Measurements from ENCODE around the gene USP46.
A peak's percentile ranks its signal among the peaks of the same experiment; 100 is the strongest.

Gene USP46

GRCh38 chr4:52576961-52577623 lies 82.0 kb downstream of the USP46 start:
- peaks cover 12% of the 10 kb centered on the region for H3K4me1 ChIP-seq (ENCODE audit: control insufficient read depth, insufficient read depth, low read length, unreplicated experiment)

GRCh38 chr4:52576326-52576725 lies 82.8 kb downstream of the USP46 start:
- Histone ChIP-seq H3K27ac (ENCODE audit: low read depth, low read length) (no peak overlapping the region), H3K4me1 (ENCODE audit: control insufficient read depth, insufficient read depth, low read length, unreplicated experiment) (peaks cover 12% of the 10 kb centered on the region), H3K4me3 (ENCODE audit: low read depth, low read length) (no peak overlapping the region), H3K79me2 (ENCODE audit: control insufficient read depth, insufficient read depth, low read length, unreplicated experiment) (no peaks in the 10 kb centered on the region), H3K27me3 (ENCODE audit: insufficient read depth, low read length) (no peaks in the 10 kb centered on the region), H3K36me3 (ENCODE audit: insufficient read depth, low read length) (no peaks in the 10 kb centered on the region), H2AFZ (ENCODE audit: low read length, unreplicated experiment) (no peak overlapping the region)

More at GRCh38 chr4:52576961-52577623, 82.0 kb downstream of the USP46 start:
- H3K4me3 ChIP-seq (ENCODE audit: low read depth, low read length): no peak overlapping the region
- no peaks in the 10 kb centered on the region for H3K79me2 ChIP-seq (ENCODE audit: control insufficient read depth, insufficient read depth, low read length, unreplicated experiment)
- no peaks in the 10 kb centered on the region for H3K36me3 ChIP-seq (ENCODE audit: insufficient read depth, low read length)
- H2AFZ ChIP-seq (ENCODE audit: low read length, unreplicated experiment): no peak overlapping the region
- H3K27ac ChIP-seq (ENCODE audit: low read depth, low read length): no peak overlapping the region
- H3K27me3 ChIP-seq (ENCODE audit: insufficient read depth, low read length): no peaks in the 10 kb centered on the region

- no peak overlapping the region for H3K27ac ChIP-seq (ENCODE audit: low read depth, low read length)
- H3K36me3 ChIP-seq (ENCODE audit: insufficient read depth, low read length): no peaks in the 10 kb centered on the region
- H3K4me1 ChIP-seq (ENCODE audit: control insufficient read depth, insufficient read depth, low read length, unreplicated experiment): peaks cover 12% of the 10 kb centered on the region
- no peaks in the 10 kb centered on the region for H3K79me2 ChIP-seq (ENCODE audit: control insufficient read depth, insufficient read depth, low read length, unreplicated experiment)
- H3K27me3 ChIP-seq (ENCODE audit: insufficient read depth, low read length): no peaks in the 10 kb centered on the region
- no peak overlapping the region for H2AFZ ChIP-seq (ENCODE audit: low read length, unreplicated experiment)
- no peak overlapping the region for H3K4me3 ChIP-seq (ENCODE audit: low read depth, low read length)
Measured at GRCh38 chr4:52575406-52575805, 83.7 kb downstream of the USP46 start.

GRCh38 chr4:52574036-52574435 lies 85.1 kb downstream of the USP46 start:
- no peaks in the 10 kb centered on the region for H3K36me3 ChIP-seq (ENCODE audit: insufficient read depth, low read length)
- H3K4me3 ChIP-seq (ENCODE audit: low read depth, low read length): no peak overlapping the region

GRCh38 chr4:52573551-52573950 lies 85.5 kb downstream of the USP46 start:
- H3K27ac ChIP-seq (ENCODE audit: low read depth, low read length): no peak overlapping the region
- no peaks in the 10 kb centered on the region for H3K79me2 ChIP-seq (ENCODE audit: control insufficient read depth, insufficient read depth, low read length, unreplicated experiment)
- H2AFZ ChIP-seq (ENCODE audit: low read length, unreplicated experiment): no peak overlapping the region
- no peak overlapping the region for H3K4me3 ChIP-seq (ENCODE audit: low read depth, low read length)
- peaks cover 12% of the 10 kb centered on the region for H3K4me1 ChIP-seq (ENCODE audit: control insufficient read depth, insufficient read depth, low read length, unreplicated experiment)
- no peaks in the 10 kb centered on the region for H3K36me3 ChIP-seq (ENCODE audit: insufficient read depth, low read length)
- H3K27me3 ChIP-seq (ENCODE audit: insufficient read depth, low read length): no peaks in the 10 kb centered on the region

More at GRCh38 chr4:52574036-52574435, 85.1 kb downstream of the USP46 start:
- Histone ChIP-seq H2AFZ (ENCODE audit: low read length, unreplicated experiment) (no peak overlapping the region), H3K27ac (ENCODE audit: low read depth, low read length) (no peak overlapping the region), H3K27me3 (ENCODE audit: insufficient read depth, low read length) (no peaks in the 10 kb centered on the region), H3K79me2 (ENCODE audit: control insufficient read depth, insufficient read depth, low read length, unreplicated experiment) (no peaks in the 10 kb centered on the region), H3K4me1 (ENCODE audit: control insufficient read depth, insufficient read depth, low read length, unreplicated experiment) (peaks cover 12% of the 10 kb centered on the region)

- no peak overlapping the region for H2AFZ ChIP-seq (ENCODE audit: low read length, unreplicated experiment)
- no peaks in the 10 kb centered on the region for H3K27me3 ChIP-seq (ENCODE audit: insufficient read depth, low read length)
- no peak overlapping the region for H3K27ac ChIP-seq (ENCODE audit: low read depth, low read length)
- no peaks in the 10 kb centered on the region for H3K36me3 ChIP-seq (ENCODE audit: insufficient read depth, low read length)
- no peaks in the 10 kb centered on the region for H3K79me2 ChIP-seq (ENCODE audit: control insufficient read depth, insufficient read depth, low read length, unreplicated experiment)
- peaks cover 12% of the 10 kb centered on the region for H3K4me1 ChIP-seq (ENCODE audit: control insufficient read depth, insufficient read depth, low read length, unreplicated experiment)
- H3K4me3 ChIP-seq (ENCODE audit: low read depth, low read length): no peak overlapping the region
Measured at GRCh38 chr4:52572936-52573485, 86.1 kb downstream of the USP46 start.

GRCh38 chr4:52568351-52568750 lies 90.8 kb downstream of the USP46 start:
- Histone ChIP-seq H3K79me2 (ENCODE audit: control insufficient read depth, insufficient read depth, low read length, unreplicated experiment) (no peaks in the 10 kb centered on the region), H2AFZ (ENCODE audit: low read length, unreplicated experiment) (no peak overlapping the region), H3K4me1 (ENCODE audit: control insufficient read depth, insufficient read depth, low read length, unreplicated experiment) (peaks cover 25% of the 10 kb centered on the region), H3K27me3 (ENCODE audit: insufficient read depth, low read length) (no peaks in the 10 kb centered on the region), H3K36me3 (ENCODE audit: insufficient read depth, low read length) (no peaks in the 10 kb centered on the region), H3K4me3 (ENCODE audit: low read depth, low read length) (no peak overlapping the region), H3K27ac (ENCODE audit: low read depth, low read length) (no peak overlapping the region)

- H3K36me3 ChIP-seq (ENCODE audit: insufficient read depth, low read length): no peaks in the 10 kb centered on the region
- no peaks in the 10 kb centered on the region for H3K27me3 ChIP-seq (ENCODE audit: insufficient read depth, low read length)
- H3K27ac ChIP-seq (ENCODE audit: low read depth, low read length): peak overlapping the region; percentile 34
- no peaks in the 10 kb centered on the region for H3K79me2 ChIP-seq (ENCODE audit: control insufficient read depth, insufficient read depth, low read length, unreplicated experiment)
- H3K4me1 ChIP-seq (ENCODE audit: control insufficient read depth, insufficient read depth, low read length, unreplicated experiment): peaks cover 18% of the 10 kb centered on the region
- no peak overlapping the region for H2AFZ ChIP-seq (ENCODE audit: low read length, unreplicated experiment)
- no peak overlapping the region for H3K4me3 ChIP-seq (ENCODE audit: low read depth, low read length)
Measured at GRCh38 chr4:52566136-52567031, 92.7 kb downstream of the USP46 start.

- Histone ChIP-seq H3K4me3 (ENCODE audit: low read depth, low read length) (no peak overlapping the region), H3K27me3 (ENCODE audit: insufficient read depth, low read length) (peaks cover 2% of the 10 kb centered on the region; the same call in 1 of the 2 replicates), H3K79me2 (ENCODE audit: control insufficient read depth, insufficient read depth, low read length, unreplicated experiment) (no peaks in the 10 kb centered on the region), H3K27ac (ENCODE audit: low read depth, low read length) (no peak overlapping the region), H2AFZ (ENCODE audit: low read length, unreplicated experiment) (no peak overlapping the region), H3K4me1 (ENCODE audit: control insufficient read depth, insufficient read depth, low read length, unreplicated experiment) (peaks cover 4% of the 10 kb centered on the region), H3K36me3 (ENCODE audit: insufficient read depth, low read length) (no peaks in the 10 kb centered on the region)
Measured at GRCh38 chr4:52560844-52561280, 98.2 kb downstream of the USP46 start.

- Histone ChIP-seq H3K79me2 (ENCODE audit: control insufficient read depth, insufficient read depth, low read length, unreplicated experiment) (no peaks in the 10 kb centered on the region), H3K27me3 (ENCODE audit: insufficient read depth, low read length) (peaks cover 2% of the 10 kb centered on the region; the same call in 1 of the 2 replicates), H3K27ac (ENCODE audit: low read depth, low read length) (no peak overlapping the region), H3K4me1 (ENCODE audit: control insufficient read depth, insufficient read depth, low read length, unreplicated experiment) (no peaks in the 10 kb centered on the region), H2AFZ (ENCODE audit: low read length, unreplicated experiment) (no peak overlapping the region), H3K36me3 (ENCODE audit: insufficient read depth, low read length) (no peaks in the 10 kb centered on the region), H3K4me3 (ENCODE audit: low read depth, low read length) (no peak overlapping the region)
Measured at GRCh38 chr4:52555356-52555716, 103.8 kb downstream of the USP46 start.
